ENCODE results near the gene ZSWIM4.

- TF ChIP-seq CTCF (IDR thresholded peaks at IDR 0.05), result no peak
- no peak for TF ChIP-seq POLR2A (IDR thresholded peaks at IDR 0.05)
Measured at GRCh38 chr19:13866463-13867046, 71.3 kb downstream of the ZSWIM4 start.
